Endothelial cell of umbilical vein (primary cell): ENCODE data around the gene IL3RA. TPM values are rescaled to one million over a fixed set of nuclear protein-coding genes. Genes with fewer than 3 reads are reported as not detected.

Source experiments
- BruUV-seq: library from RNA; stranded (reverse); fragments of 400-500 nt; replicated peaks from 2 replicates; lab custom pipeline; 2021; lab: Mats Ljungman, UMichigan
- CTCF ChIA-PET: fragments of 300-600, 350-600 bp; sonication (Branson Sonifier 250); formaldehyde crosslinking; loops from one replicate; lab custom pipeline; 2021; ENCODE audit warnings: antibody characterized with exemption, inconsistent platforms; lab: Charles Lee
- POLR2A ChIA-PET: fragments of 300-600, 350-600 bp; sonication (Branson Sonifier 250); formaldehyde crosslinking; loops from one replicate; lab custom pipeline; 2021; ENCODE audit warnings: antibody characterized with exemption, inconsistent platforms; lab: Charles Lee
- DNase-seq: peaks from one replicate; pipeline ENCODE4 v3.0.0-alpha.2; 2011; ENCODE audit warnings: low read depth, low spot score
- FAIRE-seq: peaks from 2 replicates; lab custom pipeline; 2011; peaks lifted over from hg19 to GRCh38; lab: Jason Lieb, UNC
- H2AFZ ChIP-seq: 2 replicates; pipeline ENCODE4 v1.6.0; 2012; ENCODE audit warnings: low read depth, low read length, control low read depth, inconsistent platforms
- H3K27ac ChIP-seq: 2 replicates; pipeline ENCODE4 v1.5.1; 2011; ENCODE audit warnings: low read depth, mild to moderate bottlenecking, control low read depth, low read length, moderate library complexity; ENCODE audit not compliant: insufficient read depth
- H3K27me3 ChIP-seq, 2 experiments: 2 replicates each; pipeline versions ENCODE4 v1.6.0 to v1.6.1; 2011; ENCODE audit warnings: low read length in 2 of 2, mixed read lengths in 1 of 2; ENCODE audit not compliant: control insufficient read depth in 2 of 2, insufficient read depth in 2 of 2
- H3K36me3 ChIP-seq, 2 experiments: 2 replicates in 1 of 2; 3 replicates in 1 of 2; pipeline ENCODE4 v1.5.1; 2011; ENCODE audit warnings: low read length in 2 of 2, mild to moderate bottlenecking in 1 of 2, moderate library complexity in 1 of 2; ENCODE audit not compliant: control insufficient read depth in 2 of 2, insufficient read depth in 2 of 2; ENCODE audit errors: extremely low read depth in 1 of 2
- H3K4me1 ChIP-seq: 3 replicates; pipeline ENCODE4 v1.5.1; 2011; ENCODE audit warnings: mild to moderate bottlenecking, low read length; ENCODE audit not compliant: control insufficient read depth, insufficient read depth; ENCODE audit errors: extremely low read depth
- H3K4me2 ChIP-seq: 2 replicates; pipeline ENCODE4 v1.6.1; 2011; ENCODE audit warnings: low read length, control low read depth, mixed read lengths; ENCODE audit not compliant: insufficient read depth
- H3K4me3 ChIP-seq, 3 experiments: fragments of 200-600 bp in 1 of 3; sonication (generic), shearing (Covaris generic) in 1 of 3; replicated peaks in 1 of 3; 2 replicates each; pipeline ENCODE4 v1.5.1; 2011 to 2016; ENCODE audit warnings: control low read depth in 3 of 3, low read length in 3 of 3, mild to moderate bottlenecking in 2 of 3, inconsistent platforms in 1 of 3, low read depth in 1 of 3, moderate library complexity in 1 of 3; ENCODE audit not compliant: insufficient read depth in 1 of 3
- H3K79me2 ChIP-seq: 2 replicates; pipeline ENCODE4 v1.6.0; 2012; ENCODE audit warnings: low read length, inconsistent platforms; ENCODE audit not compliant: control insufficient read depth, insufficient read depth
- H3K9ac ChIP-seq: replicated peaks from 2 replicates; pipeline ENCODE3; 2011; ENCODE audit warnings: low read length, control low read depth; ENCODE audit not compliant: insufficient read depth; ENCODE audit errors: extremely low read depth
- H3K9me1 ChIP-seq: replicated peaks from 3 replicates; pipeline ENCODE4 v1.6.0; 2011; ENCODE audit warnings: mild to moderate bottlenecking, low read length; ENCODE audit not compliant: control insufficient read depth, insufficient read depth; ENCODE audit errors: extremely low read depth
- H3K9me3 ChIP-seq: replicated peaks from 2 replicates; pipeline ENCODE4 v1.5.1; 2012; ENCODE audit warnings: low read length, inconsistent platforms; ENCODE audit not compliant: control insufficient read depth, insufficient read depth
- H4K20me1 ChIP-seq: replicated peaks from 2 replicates; pipeline ENCODE3; 2011; ENCODE audit warnings: mild to moderate bottlenecking, low read length; ENCODE audit not compliant: control insufficient read depth, insufficient read depth; ENCODE audit errors: extremely low read depth
- CTCF ChIP-seq, 2 donors: IDR thresholded peaks; 1 replicate in 1 of 2; 2 replicates in 1 of 2; pipeline ENCODE4 v1.5.1; 2011; ENCODE audit warnings: low read length in 2 of 2, mild to moderate bottlenecking in 2 of 2, moderate library complexity in 2 of 2, control low read depth in 1 of 2, inconsistent platforms in 1 of 2, low read depth in 1 of 2; ENCODE audit not compliant: insufficient read depth in 1 of 2; ENCODE audit errors: extremely low read depth in 1 of 2
- EZH2 ChIP-seq: IDR thresholded peaks from 2 replicates; pipeline ENCODE4 v1.6.1; 2012; ENCODE audit warnings: borderline replicate concordance, low read depth, mild to moderate bottlenecking, moderate library complexity, low read length, inconsistent platforms; ENCODE audit not compliant: severe bottlenecking
- GATA2 ChIP-seq: IDR thresholded peaks from 2 replicates; pipeline ENCODE4 v1.7.0; 2011; ENCODE audit warnings: low read depth, mild to moderate bottlenecking, moderate library complexity, mixed read lengths, low read length; ENCODE audit not compliant: insufficient read length, insufficient read depth
- JUN ChIP-seq: IDR thresholded peaks from 2 replicates; pipeline ENCODE4 v1.6.1; 2011; ENCODE audit warnings: borderline replicate concordance, low read depth; ENCODE audit not compliant: insufficient read length, insufficient read depth
- MAX ChIP-seq: IDR thresholded peaks from 2 replicates; pipeline ENCODE4 v1.6.1; 2011; ENCODE audit not compliant: insufficient read depth, insufficient read length
- POLR2A ChIP-seq: IDR thresholded peaks from 2 replicates; pipeline ENCODE4 v1.6.1; 2012; ENCODE audit warnings: low read depth, mild to moderate bottlenecking, control low read depth, low read length
- POLR2AphosphoS5 ChIP-seq: IDR thresholded peaks from 2 replicates; pipeline ENCODE4 v1.6.1; 2012; ENCODE audit warnings: low read depth, mild to moderate bottlenecking, control low read depth, low read length, moderate library complexity; ENCODE audit not compliant: insufficient read depth
- dilution Hi-C: fragments of 300-500 bp; cut with MboI; formaldehyde crosslinking; loops from one replicate; pipeline ENCODE4 v1.15.0; 2019; ENCODE audit warnings: low sequenced_read_pairs; ENCODE audit not compliant: extremely low pct_ligation_motif_present
- intact Hi-C: fragments of 100-400 bp; cut with micrococcal nuclease; formaldehyde crosslinking; loops from one replicate; pipeline ENCODE4 v1.10.0; 2022
- polyA plus RNA-seq, 4 experiments: library from polyadenylated mRNA; depleted of rRNA in 3 of 4; stranded (reverse) in 3 of 4; unstranded in 1 of 4; fragments of >200 nt; gene quantifications; 2 replicates each; pipeline versions ENCODE4 v1.2.1 to v1.2.3, GENCODE V29; 2011 to 2012; ENCODE audit warnings: missing spikeins in 1 of 4
- total RNA-seq: library from RNA; stranded (reverse); gene quantifications from 2 replicates; pipeline ENCODE4 v1.2.3, GENCODE V29; 2021

IL3RA gene
- total and polyA plus RNA-seq, 2 donors (not counting 3 experiments of a cell fraction or from before 2014, with no cell fraction given) = 28.9 to 35.1 TPM

GRCh38 chrX:1359477-1359873, 22.9 kb downstream of the IL3RA start:
- TF ChIP-seq POLR2AphosphoS5 = no peak
- BruUV-seq = no TSS peak
- intact Hi-C loops = loop anchor here (5.0 kb wide), 1 partner anchor 33 kb away; the partner anchor contains the start of gene SLC25A6
- Histone ChIP-seq H3K4me2 (no peak overlapping the region), H3K79me2 (no peaks in the 10 kb centered on the region), H4K20me1 (no peaks in the 10 kb centered on the region), H3K27ac (no peak overlapping the region), H3K27me3 (no peaks in the 10 kb centered on the region), H3K36me3 (peaks cover 0 to 2% of the 10 kb centered on the region in 2 experiments), H3K4me1 (no peaks in the 10 kb centered on the region), H3K9me1 (no peaks in the 10 kb centered on the region), H3K4me3 (no peak overlapping the region), H3K9ac (no peak overlapping the region), H2AFZ (no peak overlapping the region), H3K9me3 (no peaks in the 10 kb centered on the region)
- ChIA-PET POLR2A (no interaction called here), CTCF (no interaction called here)
- dilution Hi-C loops = no loop called here
- FAIRE-seq = no peak
- DNase-seq = no peak

- Histone ChIP-seq H3K4me1 (no peaks in the 10 kb centered on the region), H3K27ac (no peak overlapping the region), H3K9me1 (no peaks in the 10 kb centered on the region), H3K36me3 (peaks cover 0 to 2% of the 10 kb centered on the region in 2 experiments), H4K20me1 (no peaks in the 10 kb centered on the region), H3K9ac (no peak overlapping the region), H2AFZ (no peak overlapping the region), H3K4me3 (no peak overlapping the region), H3K27me3 (no peaks in the 10 kb centered on the region), H3K9me3 (no peaks in the 10 kb centered on the region), H3K4me2 (no peak overlapping the region), H3K79me2 (no peaks in the 10 kb centered on the region)
- FAIRE-seq (no peak), DNase-seq (no peak)
- dilution Hi-C loops (no loop called here), intact Hi-C loops (no loop called here)
- TF ChIP-seq JUN (no peak), POLR2AphosphoS5 (no peak), EZH2 (no peak), GATA2 (no peak), POLR2A (no peak), CTCF (IDR thresholded peaks at IDR 0.05; ENCODE audit: extremely low read depth in 1 of 2, insufficient read depth in 1 of 2, low read depth in 1 of 2, low read length in 2 of 2) (no peak), MAX (no peak)
- CTCF ChIA-PET = no interaction called here
- no TSS peak for BruUV-seq
- POLR2A ChIA-PET = no interaction called here
Observed at GRCh38 chrX:1360171-1360570, 23.6 kb downstream of the IL3RA start.
